BJ (cell line): ENCODE measurements around the gene THSD7A. TPM values are rescaled to one million over a fixed set of nuclear protein-coding genes. Genes with fewer than 3 reads are reported as not detected.

Source experiments
- CTCF ChIA-PET: fragments of 350-600 bp; formaldehyde crosslinking; extraction: SDS; loops from one replicate; lab custom pipeline; 2021; ENCODE audit warnings: antibody characterized with exemption, inconsistent platforms; lab: Yijun Ruan, JAX
- POLR2A ChIA-PET: fragments of 300-600 bp; sonication (Branson Sonifier 250); formaldehyde crosslinking; extraction: SDS; loops from one replicate; lab custom pipeline; 2021; ENCODE audit warnings: antibody characterized with exemption; lab: Charles Lee
- DNase-seq: peaks from one replicate; pipeline ENCODE4 v3.0.0-alpha.2; 2011; ENCODE audit warnings: low read depth
- H3K27me3 ChIP-seq: 2 replicates; pipeline ENCODE4 v1.6.0; 2011; ENCODE audit warnings: low read length; ENCODE audit not compliant: control insufficient read depth, insufficient read depth
- H3K36me3 ChIP-seq: 2 replicates; pipeline ENCODE4 v1.5.1; 2011; ENCODE audit warnings: low read length; ENCODE audit not compliant: control insufficient read depth, insufficient read depth
- H3K4me3 ChIP-seq: 2 replicates; pipeline ENCODE4 v1.5.1; 2011; ENCODE audit warnings: low read depth, mild to moderate bottlenecking, control low read depth, low read length
- polyA plus RNA-seq: library from polyadenylated mRNA; depleted of rRNA; stranded (reverse); fragments of >200 nt; gene quantifications from 2 replicates; pipeline ENCODE4 v1.2.3, GENCODE V29; 2011
- TF ChIP-seq, protein P1 (sequence below): IDR thresholded peaks from 2 replicates; pipeline ENCODE4 v1.5.1; 2011; ENCODE audit warnings: low read depth, mild to moderate bottlenecking, control low read depth, inconsistent platforms, low read length, moderate library complexity; ENCODE audit not compliant: insufficient read depth

Gene THSD7A
- polyA plus RNA-seq, 1 experiment = 0.02 TPM

GRCh38 chr7:11505471-11505985, 326.5 kb downstream of the THSD7A start:
- POLR2A ChIA-PET = no interaction called here

GRCh38 chr7:11492307-11492706, 339.7 kb downstream of the THSD7A start:
- Histone ChIP-seq H3K4me3 (no peak overlapping the region), H3K27me3 (no peaks in the 10 kb centered on the region), H3K36me3 (no peaks in the 10 kb centered on the region)
- ChIA-PET CTCF (no interaction called here), POLR2A (no interaction called here)
- TF ChIP-seq, protein P1, sequence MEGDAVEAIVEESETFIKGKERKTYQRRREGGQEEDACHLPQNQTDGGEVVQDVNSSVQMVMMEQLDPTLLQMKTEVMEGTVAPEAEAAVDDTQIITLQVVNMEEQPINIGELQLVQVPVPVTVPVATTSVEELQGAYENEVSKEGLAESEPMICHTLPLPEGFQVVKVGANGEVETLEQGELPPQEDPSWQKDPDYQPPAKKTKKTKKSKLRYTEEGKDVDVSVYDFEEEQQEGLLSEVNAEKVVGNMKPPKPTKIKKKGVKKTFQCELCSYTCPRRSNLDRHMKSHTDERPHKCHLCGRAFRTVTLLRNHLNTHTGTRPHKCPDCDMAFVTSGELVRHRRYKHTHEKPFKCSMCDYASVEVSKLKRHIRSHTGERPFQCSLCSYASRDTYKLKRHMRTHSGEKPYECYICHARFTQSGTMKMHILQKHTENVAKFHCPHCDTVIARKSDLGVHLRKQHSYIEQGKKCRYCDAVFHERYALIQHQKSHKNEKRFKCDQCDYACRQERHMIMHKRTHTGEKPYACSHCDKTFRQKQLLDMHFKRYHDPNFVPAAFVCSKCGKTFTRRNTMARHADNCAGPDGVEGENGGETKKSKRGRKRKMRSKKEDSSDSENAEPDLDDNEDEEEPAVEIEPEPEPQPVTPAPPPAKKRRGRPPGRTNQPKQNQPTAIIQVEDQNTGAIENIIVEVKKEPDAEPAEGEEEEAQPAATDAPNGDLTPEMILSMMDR = no peak
- no peak for DNase-seq

More at GRCh38 chr7:11505471-11505985, 326.5 kb downstream of the THSD7A start:
- TF ChIP-seq, protein P1 = no peak
- DNase-seq = no peak
- no peaks in the 10 kb centered on the region for H3K36me3 ChIP-seq
- no peaks in the 10 kb centered on the region for H3K27me3 ChIP-seq
- no peak overlapping the region for H3K4me3 ChIP-seq
- CTCF ChIA-PET = interaction anchor here (0.6 kb wide), 1 partner anchor 136 kb away, joined by 6 read pairs; no protein-coding TSS in a partner anchor

GRCh38 chr7:11491811-11492210, 340.2 kb downstream of the THSD7A start:
- TF ChIP-seq, protein P1 = no peak
- CTCF ChIA-PET = no interaction called here
- Histone ChIP-seq H3K36me3 (no peaks in the 10 kb centered on the region), H3K27me3 (no peaks in the 10 kb centered on the region), H3K4me3 (no peak overlapping the region)
- no peak for DNase-seq
- POLR2A ChIA-PET = no interaction called here

DNA sequence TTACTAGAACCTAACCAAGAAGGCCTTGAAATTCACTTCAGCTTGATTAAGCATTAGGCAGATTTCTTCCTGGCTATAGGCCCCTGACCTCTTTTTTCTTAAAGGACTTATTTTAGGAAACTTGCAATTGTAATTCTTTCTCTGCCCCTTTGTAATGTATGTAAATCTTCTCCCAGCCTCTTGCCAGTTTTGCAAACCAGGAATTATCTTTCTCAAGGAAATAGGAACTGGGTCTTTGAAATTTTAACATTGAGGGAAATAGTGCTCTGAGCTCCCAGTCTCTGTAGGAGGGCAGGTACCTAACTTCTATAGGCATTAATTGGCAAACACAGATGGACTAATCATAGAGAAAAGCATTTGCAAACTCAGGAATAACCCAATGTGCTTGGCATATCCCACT, 342.7 kb downstream of the THSD7A start:
- no peaks in the 10 kb centered on the region for H3K27me3 ChIP-seq
- DNase-seq = no peak
- no peaks in the 10 kb centered on the region for H3K36me3 ChIP-seq
- POLR2A ChIA-PET = no interaction called here
- CTCF ChIA-PET = no interaction called here
- no peak overlapping the region for H3K4me3 ChIP-seq
- TF ChIP-seq, protein P1 = no peak

- H3K4me3 ChIP-seq = no peak overlapping the region
- H3K27me3 ChIP-seq = no peaks in the 10 kb centered on the region
- H3K36me3 ChIP-seq = no peaks in the 10 kb centered on the region
- ChIA-PET CTCF (no interaction called here), POLR2A (no interaction called here)
- no peak for DNase-seq
- TF ChIP-seq, protein P1 = no peak
These were observed 345.7 kb downstream of the THSD7A start for GRCh38 chr7:11486271-11486670.
